Mesenchymal stem cell (in vitro differentiated cells and primary cell): ENCODE measurements around the gene SCPEP1.

ENCODE experiments used
- DNase-seq: peaks from one replicate; pipeline ENCODE4 v3.0.0-alpha.2; 2013
- H2AFZ ChIP-seq: one replicate; pipeline ENCODE4 v1.6.1; 2013; ENCODE audit warnings: low read depth, mild to moderate bottlenecking, control low read depth, inconsistent platforms, low read length, moderate library complexity
- H2AK5ac ChIP-seq: 2 replicates; pipeline ENCODE4 v1.6.1; 2013; ENCODE audit warnings: low read length, moderate library complexity, mild to moderate bottlenecking, inconsistent platforms; ENCODE audit not compliant: severe bottlenecking
- H2BK120ac ChIP-seq: one replicate; pipeline ENCODE4 v1.6.1; 2013; ENCODE audit warnings: low read depth, mild to moderate bottlenecking, inconsistent platforms, low read length, moderate library complexity
- H2BK12ac ChIP-seq, 2 experiments: one replicate each; pipeline ENCODE4 v1.6.1; 2013; ENCODE audit warnings: inconsistent platforms in 2 of 2, low read length in 2 of 2, mild to moderate bottlenecking in 2 of 2, moderate library complexity in 2 of 2, control low read depth in 1 of 2
- H2BK15ac ChIP-seq: one replicate; pipeline ENCODE4 v1.6.1; 2013; ENCODE audit warnings: mild to moderate bottlenecking, low read depth, inconsistent platforms; ENCODE audit not compliant: poor library complexity, severe bottlenecking
- H2BK5ac ChIP-seq: 2 replicates; pipeline ENCODE4 v1.6.1; 2013; ENCODE audit warnings: low read depth, mild to moderate bottlenecking, low read length, control low read depth, inconsistent platforms; ENCODE audit not compliant: poor library complexity, severe bottlenecking
- H3K14ac ChIP-seq, 2 experiments: one replicate each; pipeline ENCODE4 v1.6.1; 2013; ENCODE audit warnings: inconsistent platforms in 2 of 2, low read length in 2 of 2, control low read depth in 1 of 2, mild to moderate bottlenecking in 1 of 2, moderate library complexity in 1 of 2
- H3K18ac ChIP-seq, 2 experiments: one replicate each; pipeline ENCODE4 v1.6.1; 2013; ENCODE audit warnings: inconsistent platforms in 2 of 2, low read length in 2 of 2, control low read depth in 1 of 2, low read depth in 1 of 2, mild to moderate bottlenecking in 1 of 2
- H3K23ac ChIP-seq, 2 experiments: one replicate each; pipeline ENCODE4 v1.6.1; 2013; ENCODE audit warnings: inconsistent platforms in 2 of 2, low read length in 2 of 2, mild to moderate bottlenecking in 2 of 2, moderate library complexity in 2 of 2, control low read depth in 1 of 2
- H3K27ac ChIP-seq: 2 replicates; pipeline ENCODE4 v1.5.1; 2013; ENCODE audit warnings: mild to moderate bottlenecking, moderate library complexity, low read length, control low read depth, inconsistent platforms; ENCODE audit not compliant: poor library complexity, severe bottlenecking
- H3K27me3 ChIP-seq, 2 experiments: 2 replicates each; pipeline versions ENCODE4 v1.6.1 to v1.7.0; 2013; ENCODE audit warnings: low read length in 2 of 2, mild to moderate bottlenecking in 2 of 2, moderate library complexity in 2 of 2, control low read depth in 1 of 2, inconsistent platforms in 1 of 2; ENCODE audit not compliant: control insufficient read depth in 1 of 2, insufficient read depth in 1 of 2
- H3K36me3 ChIP-seq, 2 experiments: 2 replicates each; pipeline versions ENCODE4 v1.6.1 to v1.7.0; 2013; ENCODE audit warnings: low read length in 2 of 2, control low read depth in 1 of 2, inconsistent platforms in 1 of 2, low read depth in 1 of 2, mild to moderate bottlenecking in 1 of 2; ENCODE audit not compliant: insufficient read depth in 2 of 2, control insufficient read depth in 1 of 2
- H3K4ac ChIP-seq, 2 experiments: one replicate each; pipeline ENCODE4 v1.6.1; 2013; ENCODE audit warnings: inconsistent platforms in 2 of 2, low read length in 2 of 2, mild to moderate bottlenecking in 2 of 2, moderate library complexity in 2 of 2, control low read depth in 1 of 2, low read depth in 1 of 2
- H3K4me1 ChIP-seq: 2 replicates; pipeline ENCODE4 v1.6.1; 2013; ENCODE audit warnings: low read depth, low read length, control low read depth; ENCODE audit not compliant: control insufficient read depth, insufficient read depth
- H3K4me2 ChIP-seq: 2 replicates; pipeline ENCODE4 v1.6.1; 2013; ENCODE audit warnings: low read length, mild to moderate bottlenecking, inconsistent platforms; ENCODE audit not compliant: poor library complexity, severe bottlenecking
- H3K4me3 ChIP-seq, 2 experiments: 2 replicates each; pipeline versions ENCODE4 v1.5.1 to v1.7.0; 2013; ENCODE audit warnings: low read length in 2 of 2, mild to moderate bottlenecking in 2 of 2, control low read depth in 1 of 2, low read depth in 1 of 2; ENCODE audit not compliant: insufficient read depth in 1 of 2
- H3K79me1 ChIP-seq: replicated peaks from 2 replicates; pipeline ENCODE4 v1.6.1; 2013; ENCODE audit warnings: mild to moderate bottlenecking, control low read depth, low read length, inconsistent platforms; ENCODE audit not compliant: poor library complexity, severe bottlenecking
- H3K9ac ChIP-seq: 2 replicates; pipeline ENCODE4 v1.7.0; 2013; ENCODE audit warnings: mild to moderate bottlenecking, low read length, moderate library complexity
- H3K9me3 ChIP-seq: 2 replicates; pipeline ENCODE4 v1.7.0; 2013; ENCODE audit warnings: mild to moderate bottlenecking, low read length; ENCODE audit not compliant: control insufficient read depth
- H4K8ac ChIP-seq: one replicate; pipeline ENCODE4 v1.6.1; 2013; ENCODE audit warnings: inconsistent platforms, mild to moderate bottlenecking, low read length, moderate library complexity
- H4K91ac ChIP-seq: one replicate; pipeline ENCODE4 v1.6.1; 2013; ENCODE audit warnings: mild to moderate bottlenecking, low read length, inconsistent platforms
- WGBS: methylation state at CpG from one replicate; pipeline ENCODE4 v1.1.7; 2013; ENCODE audit warnings: mixed read lengths; 5-methylcytosine and 5-hydroxymethylcytosine counted together

Gene SCPEP1

DNA sequence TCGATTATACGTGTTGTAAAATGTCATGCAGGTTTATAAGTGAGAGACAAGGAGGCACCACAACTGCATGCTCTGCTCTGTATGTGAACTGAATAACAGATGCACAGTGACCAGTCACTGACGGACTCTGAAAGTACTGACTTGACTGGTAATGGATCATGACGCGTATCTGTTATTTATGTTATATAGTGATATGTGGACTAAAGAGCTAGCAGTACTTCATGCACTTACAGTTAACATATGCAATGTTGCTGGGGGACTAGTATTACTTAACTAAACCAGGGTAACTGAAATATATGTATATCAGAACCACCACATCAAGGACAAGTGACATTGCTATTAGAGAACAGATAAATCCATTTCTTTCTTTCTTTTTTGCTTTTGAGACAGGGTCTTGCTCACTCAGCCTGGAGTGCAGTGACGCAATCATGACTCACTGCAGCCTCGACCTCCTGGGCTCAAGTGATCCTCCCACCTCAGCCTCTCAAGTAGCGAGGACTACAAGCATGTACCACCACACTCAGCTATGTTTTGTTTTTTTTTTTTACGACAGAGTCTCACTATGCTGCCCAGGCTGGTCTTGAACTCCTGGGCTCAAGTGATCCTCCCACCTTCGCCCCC lies 34.3 kb upstream of the SCPEP1 start:
- H2AK5ac ChIP-seq, result no peak overlapping the region
- no peak overlapping the region for H2BK120ac ChIP-seq
- H2BK5ac ChIP-seq, result no peak overlapping the region
- no peak overlapping the region for H2AFZ ChIP-seq
- peaks cover 30 to 71% of the 10 kb centered on the region in 2 experiments for H3K36me3 ChIP-seq
- no peaks in the 10 kb centered on the region for H3K4me1 ChIP-seq
- no peak overlapping the region for H3K4me2 ChIP-seq
- WGBS, result 79% methylated on average over 8 of the region's 10 CpGs
- H3K18ac ChIP-seq, result no peak overlapping the region
- no peak overlapping the region for H2BK15ac ChIP-seq
- no peak overlapping the region for H3K23ac ChIP-seq
- no peak overlapping the region for H3K14ac ChIP-seq
- H3K4ac ChIP-seq, result no peak overlapping the region
- no peaks in the 10 kb centered on the region for H3K27me3 ChIP-seq
- H4K91ac ChIP-seq, result no peak overlapping the region
- H3K79me1 ChIP-seq, result peaks cover 14% of the 10 kb centered on the region
- no peak overlapping the region for H2BK12ac ChIP-seq
- H3K4me3 ChIP-seq, result no peak overlapping the region
- no peaks in the 10 kb centered on the region for H3K9me3 ChIP-seq
- H3K27ac ChIP-seq, result no peak overlapping the region
- peak; percentile 22 for DNase-seq
- H3K9ac ChIP-seq, result no peak overlapping the region
- no peak overlapping the region for H4K8ac ChIP-seq

DNA sequence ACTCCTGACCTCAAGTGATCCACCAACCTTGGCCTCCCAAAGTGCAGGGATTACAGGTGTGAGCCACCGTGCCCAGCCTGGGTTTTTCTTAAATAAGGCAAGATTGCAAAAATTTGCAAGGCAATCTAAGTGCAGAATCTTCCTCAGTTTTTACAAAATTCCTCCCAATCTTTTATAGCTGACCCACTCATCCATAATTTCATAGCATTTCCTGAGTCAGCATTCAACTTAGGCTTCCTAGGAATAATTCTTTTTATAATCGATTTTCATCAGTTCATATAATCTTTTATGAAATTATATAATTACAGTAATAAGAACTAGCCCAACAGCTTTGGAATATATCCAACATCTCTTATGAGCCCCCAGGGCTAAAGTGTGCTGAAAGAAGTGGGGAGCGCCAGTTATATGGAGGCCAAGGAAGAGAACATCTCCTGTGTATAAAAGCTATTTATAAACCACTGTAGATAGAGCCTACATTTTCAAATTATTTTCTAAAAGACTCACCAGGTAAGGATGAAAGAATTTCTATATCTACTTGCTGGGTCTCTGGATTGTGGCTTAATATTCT lies 31.9 kb upstream of the SCPEP1 start:
- no peak overlapping the region for H3K4me2 ChIP-seq
- peaks cover 32 to 80% of the 10 kb centered on the region in 2 experiments for H3K36me3 ChIP-seq
- H3K4ac ChIP-seq, result no peak overlapping the region
- no peaks in the 10 kb centered on the region for H3K4me1 ChIP-seq
- no peak overlapping the region for H2AK5ac ChIP-seq
- H3K18ac ChIP-seq, result no peak overlapping the region
- no peak overlapping the region for H2BK120ac ChIP-seq
- no peak overlapping the region for H3K23ac ChIP-seq
- no peak overlapping the region for H2BK15ac ChIP-seq
- 93% methylated on average over 1 of the region's 3 CpGs for WGBS
- H4K91ac ChIP-seq, result no peak overlapping the region
- no peak overlapping the region for H3K4me3 ChIP-seq
- peaks cover 11% of the 10 kb centered on the region for H3K79me1 ChIP-seq
- no peak overlapping the region for H2AFZ ChIP-seq
- no peaks in the 10 kb centered on the region for H3K9me3 ChIP-seq
- H3K14ac ChIP-seq, result no peak overlapping the region
- no peak for DNase-seq
- H4K8ac ChIP-seq, result no peak overlapping the region
- H3K9ac ChIP-seq, result no peak overlapping the region
- H3K27ac ChIP-seq, result no peak overlapping the region
- H3K27me3 ChIP-seq, result no peaks in the 10 kb centered on the region
- no peak overlapping the region for H2BK5ac ChIP-seq
- no peak overlapping the region for H2BK12ac ChIP-seq

DNA sequence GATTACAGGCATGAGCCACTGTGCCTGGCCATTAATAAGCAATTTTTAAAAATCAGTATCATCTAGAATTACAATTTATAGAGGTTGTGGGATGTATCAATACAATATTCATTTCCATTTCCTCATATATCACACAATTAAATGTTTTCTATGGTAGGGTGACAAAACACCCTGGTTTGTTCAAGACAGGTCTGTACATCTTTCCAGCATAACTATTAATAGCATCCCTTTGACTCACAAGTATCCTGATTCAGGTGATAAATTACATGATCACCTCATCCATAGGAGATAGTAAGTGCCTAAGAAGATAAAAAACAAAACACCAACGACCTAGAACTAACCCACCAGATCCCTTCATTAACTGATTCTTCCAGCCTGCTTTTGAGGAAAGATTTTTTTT lies 30.2 kb upstream of the SCPEP1 start:
- Histone ChIP-seq H3K4me2 (no peak overlapping the region), H3K14ac (no peak overlapping the region), H4K91ac (no peak overlapping the region), H3K79me1 (peaks cover 17% of the 10 kb centered on the region), H2BK12ac (no peak overlapping the region), H3K4me1 (no peaks in the 10 kb centered on the region), H3K9me3 (no peaks in the 10 kb centered on the region), H2AFZ (no peak overlapping the region), H3K4ac (no peak overlapping the region), H3K23ac (no peak overlapping the region), H4K8ac (no peak overlapping the region), H2AK5ac (no peak overlapping the region), H3K9ac (no peak overlapping the region), H3K36me3 (peaks cover 24 to 73% of the 10 kb centered on the region in 2 experiments), H2BK15ac (no peak overlapping the region), H3K27me3 (no peaks in the 10 kb centered on the region), H3K27ac (no peak overlapping the region), H3K4me3 (no peak overlapping the region), H3K18ac (no peak overlapping the region), H2BK120ac (no peak overlapping the region), H2BK5ac (no peak overlapping the region)
- no CpG with 5 or more reads among the region's 1 CpG for WGBS
- DNase-seq, result no peak

DNA sequence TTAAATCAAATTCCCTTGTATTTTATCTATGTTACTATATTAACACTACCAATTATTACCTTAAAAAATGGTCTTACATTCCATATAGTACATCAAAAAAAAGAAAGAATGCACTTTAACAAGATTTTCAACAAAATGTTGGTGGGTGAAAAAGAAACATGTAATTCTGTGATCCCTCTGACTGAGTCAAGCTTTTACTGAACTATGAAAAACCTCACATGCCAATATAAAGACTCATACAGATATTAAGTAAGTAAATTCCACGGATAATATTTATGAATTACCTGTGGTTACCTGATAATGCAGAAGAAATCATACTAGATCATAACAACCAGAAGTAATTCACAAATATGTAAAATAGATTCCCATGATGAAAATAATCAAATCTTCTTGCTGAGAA lies 29.4 kb upstream of the SCPEP1 start:
- Histone ChIP-seq H3K4me3 (no peak overlapping the region), H3K23ac (no peak overlapping the region), H3K9ac (no peak overlapping the region), H3K27me3 (no peaks in the 10 kb centered on the region), H3K79me1 (peaks cover 19% of the 10 kb centered on the region), H3K27ac (no peak overlapping the region), H3K4me2 (no peak overlapping the region), H2BK15ac (no peak overlapping the region), H4K8ac (no peak overlapping the region), H3K4ac (no peak overlapping the region), H2AK5ac (no peak overlapping the region), H4K91ac (no peak overlapping the region), H2BK12ac (no peak overlapping the region), H2BK5ac (no peak overlapping the region), H3K14ac (no peak overlapping the region), H3K4me1 (no peaks in the 10 kb centered on the region), H3K18ac (no peak overlapping the region), H3K36me3 (peaks cover 24 to 66% of the 10 kb centered on the region in 2 experiments), H2AFZ (no peak overlapping the region), H3K9me3 (no peaks in the 10 kb centered on the region), H2BK120ac (no peak overlapping the region)
- no peak for DNase-seq
- WGBS, result no CpG with 5 or more reads among the region's 1 CpG
